ENCODE measurements around the gene HDAC4. TPM values are rescaled to one million over a fixed set of nuclear protein-coding genes. Genes with fewer than 3 reads are reported as not detected.

The HDAC4 gene
- total and polyA plus RNA-seq, 12 donors: 3.7 to 40.0 (median 25.5) TPM

DNA sequence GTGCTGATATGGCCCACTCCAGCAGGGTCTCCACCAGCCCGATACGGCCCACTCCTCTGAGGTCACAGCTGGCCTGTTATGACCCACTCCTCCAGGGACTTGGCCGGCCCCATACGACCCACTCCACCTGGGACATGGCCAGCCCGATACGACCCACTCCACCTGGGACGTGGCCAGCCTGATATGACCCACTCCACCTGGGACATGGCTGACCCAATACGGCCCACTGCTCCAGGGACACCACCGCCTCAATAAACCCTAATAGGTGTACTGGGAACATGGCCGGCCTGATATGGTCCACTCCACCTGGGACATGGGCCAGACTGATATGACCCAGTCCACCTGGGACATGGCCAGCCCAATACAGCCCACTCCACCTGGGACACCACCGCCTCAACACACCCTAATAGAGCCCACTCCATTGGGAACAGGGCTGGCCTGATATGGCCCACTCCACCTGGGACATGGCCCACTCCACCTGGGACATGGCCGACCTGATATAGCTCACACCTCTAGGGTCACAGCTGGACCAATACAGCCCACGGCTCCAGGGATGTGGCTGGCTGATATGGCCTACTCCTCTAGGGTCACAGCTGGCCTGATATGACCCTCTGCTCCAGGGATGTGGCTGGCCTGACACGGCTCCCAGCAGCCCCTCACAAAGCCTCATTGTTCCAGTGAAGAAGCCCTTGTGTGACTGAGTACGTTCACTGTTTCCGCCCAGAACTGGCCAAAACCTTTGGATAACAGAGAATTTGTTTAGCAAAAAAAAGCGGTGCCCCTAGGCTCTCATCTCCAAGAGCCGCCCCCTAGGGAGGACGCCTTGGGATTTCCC is 245.6 kb downstream of the HDAC4 start:
- ATAC-seq (no peak), DNase-seq (no peak)
- Histone ChIP-seq H3K36me3 (peaks cover 0 to 67% (median 30%) of the 10 kb centered on the region in 9 donors), H3K4me1 (peaks cover 3 to 32% (median 24%) of the 10 kb centered on the region in 9 donors), H3K27ac (no peak overlapping the region), H3K9me3 (no peaks in the 10 kb centered on the region), H3K4me3 (no peak overlapping the region), H3K27me3 (no peaks in the 10 kb centered on the region)
- WGBS, 2 donors: 79 to 90% methylated on average over 19 of the region's 19 CpGs
- TF ChIP-seq, protein P1, sequence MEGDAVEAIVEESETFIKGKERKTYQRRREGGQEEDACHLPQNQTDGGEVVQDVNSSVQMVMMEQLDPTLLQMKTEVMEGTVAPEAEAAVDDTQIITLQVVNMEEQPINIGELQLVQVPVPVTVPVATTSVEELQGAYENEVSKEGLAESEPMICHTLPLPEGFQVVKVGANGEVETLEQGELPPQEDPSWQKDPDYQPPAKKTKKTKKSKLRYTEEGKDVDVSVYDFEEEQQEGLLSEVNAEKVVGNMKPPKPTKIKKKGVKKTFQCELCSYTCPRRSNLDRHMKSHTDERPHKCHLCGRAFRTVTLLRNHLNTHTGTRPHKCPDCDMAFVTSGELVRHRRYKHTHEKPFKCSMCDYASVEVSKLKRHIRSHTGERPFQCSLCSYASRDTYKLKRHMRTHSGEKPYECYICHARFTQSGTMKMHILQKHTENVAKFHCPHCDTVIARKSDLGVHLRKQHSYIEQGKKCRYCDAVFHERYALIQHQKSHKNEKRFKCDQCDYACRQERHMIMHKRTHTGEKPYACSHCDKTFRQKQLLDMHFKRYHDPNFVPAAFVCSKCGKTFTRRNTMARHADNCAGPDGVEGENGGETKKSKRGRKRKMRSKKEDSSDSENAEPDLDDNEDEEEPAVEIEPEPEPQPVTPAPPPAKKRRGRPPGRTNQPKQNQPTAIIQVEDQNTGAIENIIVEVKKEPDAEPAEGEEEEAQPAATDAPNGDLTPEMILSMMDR (IDR thresholded peaks at IDR 0.05): no peak
- intact Hi-C loops (cut with DNase I): no loop called here

DNA sequence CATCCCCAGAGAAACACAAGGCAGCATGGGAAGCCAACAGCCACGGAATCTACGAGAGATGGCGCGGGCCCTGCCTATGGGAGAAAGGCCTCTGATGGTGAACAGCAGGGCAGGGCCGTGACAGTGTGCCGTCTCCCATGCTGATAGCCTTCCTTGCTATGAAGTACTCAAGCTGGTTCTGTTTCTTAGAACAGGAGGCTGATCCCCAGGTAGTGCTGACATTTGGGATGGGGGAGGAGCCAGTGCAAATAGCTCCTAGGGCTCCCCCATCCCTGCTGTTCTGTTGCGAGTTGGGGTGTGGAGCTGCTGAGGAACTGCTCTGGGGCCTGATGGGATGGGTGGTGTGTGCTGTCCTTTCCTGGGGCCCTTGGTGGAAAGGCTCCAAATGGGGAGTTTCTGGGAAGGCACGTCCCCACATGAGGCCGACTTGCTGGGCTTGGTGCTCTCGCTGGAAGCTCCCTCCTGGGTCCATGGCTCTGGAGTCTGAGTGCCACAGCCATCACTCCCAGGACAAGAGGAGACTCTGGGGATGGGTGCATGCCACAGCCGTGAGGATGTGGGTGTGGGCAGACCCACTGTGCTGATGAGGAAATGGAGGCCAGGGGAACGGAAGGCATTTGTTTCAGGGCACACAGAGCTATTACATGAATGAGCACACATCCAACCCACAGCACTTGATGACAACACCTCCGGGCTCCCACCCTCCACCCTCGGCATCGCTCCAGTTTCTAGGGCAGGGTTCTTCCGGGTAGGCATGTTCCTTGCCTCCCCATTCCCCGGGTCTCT is 246.8 kb downstream of the HDAC4 start:
- no peak for DNase-seq
- peaks cover 3 to 32% (median 24%) of the 10 kb centered on the region in 9 donors for H3K4me1 ChIP-seq
- no peaks in the 10 kb centered on the region for H3K9me3 ChIP-seq
- no peak overlapping the region for H3K27ac ChIP-seq
- intact Hi-C loops (cut with DNase I): no loop called here
- no peak for ATAC-seq
- H3K4me3 ChIP-seq: no peak overlapping the region
- H3K27me3 ChIP-seq: no peaks in the 10 kb centered on the region
- TF ChIP-seq, protein P1 (IDR thresholded peaks at IDR 0.05): no peak
- peaks cover 0 to 68% (median 30%) of the 10 kb centered on the region in 9 donors for H3K36me3 ChIP-seq
- WGBS, 2 donors: 86 to 92% methylated on average over 17 of the region's 17 CpGs

DNA sequence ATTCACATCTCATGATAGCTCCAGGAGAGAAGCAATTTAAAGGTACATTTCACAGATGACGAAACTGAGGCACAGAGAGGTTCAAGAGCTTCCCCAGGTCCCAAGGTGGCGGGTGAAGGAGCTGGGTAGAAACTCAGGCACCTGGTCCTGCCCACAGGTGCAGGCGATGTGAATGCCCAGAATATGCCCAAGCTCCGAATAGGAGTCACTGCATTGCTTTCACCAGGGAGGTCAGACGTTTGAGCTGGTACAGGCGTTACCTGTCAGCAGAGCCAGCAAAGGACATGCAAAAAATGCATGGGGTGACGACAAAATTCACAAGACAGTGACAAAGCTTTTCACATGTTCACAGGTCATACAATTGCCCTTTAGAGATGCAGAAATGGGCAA is 247.9 kb downstream of the HDAC4 start:
- TF ChIP-seq, protein P1 (IDR thresholded peaks at IDR 0.05): no peak
- Histone ChIP-seq H3K4me3 (no peak overlapping the region), H3K36me3 (peaks cover 0 to 78% (median 30%) of the 10 kb centered on the region in 9 donors), H3K9me3 (no peaks in the 10 kb centered on the region), H3K27me3 (no peaks in the 10 kb centered on the region), H3K4me1 (peaks cover 3 to 30% (median 22%) of the 10 kb centered on the region in 9 donors), H3K27ac (no peak overlapping the region)
- WGBS, 2 donors: 78 to 88% methylated on average over 7 of the region's 7 CpGs
- ATAC-seq (no peak), DNase-seq (no peak)
- intact Hi-C loops (cut with DNase I): no loop called here

DNA sequence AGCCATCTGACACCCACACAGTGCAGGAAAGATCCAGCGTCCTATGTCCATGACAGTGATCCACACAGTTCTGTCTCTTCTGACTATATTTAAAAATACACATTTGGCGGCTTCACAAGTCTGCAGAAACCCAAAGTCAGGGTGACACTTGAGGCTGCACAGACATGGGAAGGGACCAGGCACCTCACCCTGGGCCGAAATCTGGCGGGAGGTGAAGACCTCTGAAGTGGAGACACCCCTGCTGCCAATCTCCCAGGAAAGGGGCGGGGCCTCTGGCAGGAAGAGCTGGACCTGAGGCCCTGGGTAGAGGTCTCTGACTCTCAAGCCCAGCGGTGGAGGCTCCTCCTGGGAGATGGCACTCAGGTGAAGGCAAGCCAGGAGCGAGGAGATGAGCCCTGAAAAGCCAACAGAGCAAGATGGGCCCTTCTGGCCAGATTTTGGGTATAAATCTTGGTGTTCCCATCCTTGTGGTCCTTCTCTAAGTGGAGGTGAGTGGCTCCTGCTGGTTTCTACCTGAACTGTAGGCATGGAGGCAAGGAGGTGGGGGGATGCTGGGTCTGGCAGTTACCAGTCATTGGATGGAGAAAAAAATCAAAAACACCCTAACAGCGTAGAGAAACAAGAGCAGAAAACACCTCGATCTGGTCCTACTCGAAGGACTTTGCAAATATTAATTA is 248.4 kb downstream of the HDAC4 start:
- peaks cover 0 to 84% (median 35%) of the 10 kb centered on the region in 9 donors for H3K36me3 ChIP-seq
- no peak for DNase-seq

More for the DNA sequence above, 248.4 kb downstream of the HDAC4 start:
- Histone ChIP-seq H3K4me1 (peaks cover 3 to 25% (median 17%) of the 10 kb centered on the region in 9 donors), H3K9me3 (no peaks in the 10 kb centered on the region), H3K4me3 (no peak overlapping the region), H3K27me3 (no peaks in the 10 kb centered on the region), H3K27ac (peak overlapping the region in 7 of 10 donors; percentile 4 to 46 (median 28))
- peak in 6 of 8 donors; percentile 31 to 80 (median 54) for ATAC-seq
- TF ChIP-seq, protein P1 (IDR thresholded peaks at IDR 0.05): no peak
- intact Hi-C loops (cut with DNase I): no loop called here
- 76 to 82% methylated on average over 10 of the region's 10 CpGs for WGBS, 2 donors
